NCI-H128 (cell line): ENCODE measurements around the gene LIPN.
"Not testable (repeated sequence)": the region's sequence is repeated elsewhere in the genome, so short reads cannot be mapped to it uniquely, and the experiment has no call there.

Experiments used
- DNase-seq: peaks from one replicate; lab custom pipeline; 2025; ENCODE audit not compliant: unreplicated experiment; lab: John Stamatoyannopoulos, UW

Gene LIPN

GRCh38 chr10:88759366-88760101 is at the start of gene LIPN:
Gene LIPN, plus strand, starts transcription at chr10:88760020. Its CDS starts 1,386 bp downstream, at chr10:88761406.
- DNase-seq = no peak

GRCh38 chr10:88715517-88715916 is 44.3 kb upstream of the LIPN start:
- no peak for DNase-seq

DNA sequence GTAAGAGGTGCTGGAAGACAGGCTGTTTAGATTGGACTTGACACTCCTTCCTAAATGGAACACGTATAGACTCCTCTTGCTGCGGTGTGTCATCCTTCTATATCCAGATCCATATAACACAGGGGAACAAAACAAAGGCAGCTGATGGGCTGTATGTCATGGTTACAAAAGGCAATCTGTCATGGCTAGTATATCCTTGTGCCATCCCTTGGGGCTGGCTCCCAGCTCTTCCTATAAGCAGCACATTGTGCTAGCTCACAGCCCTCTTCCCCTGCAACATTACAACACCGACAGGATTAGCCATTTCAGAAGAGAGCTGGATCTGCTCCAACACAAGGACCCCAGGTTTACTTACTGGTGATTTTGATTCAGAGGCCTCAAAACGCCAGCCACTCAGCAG is 38.4 kb upstream of the LIPN start:
- DNase-seq = no peak

GRCh38 chr10:88725798-88726197 is 34.0 kb upstream of the LIPN start:
- DNase-seq = no peak

DNA sequence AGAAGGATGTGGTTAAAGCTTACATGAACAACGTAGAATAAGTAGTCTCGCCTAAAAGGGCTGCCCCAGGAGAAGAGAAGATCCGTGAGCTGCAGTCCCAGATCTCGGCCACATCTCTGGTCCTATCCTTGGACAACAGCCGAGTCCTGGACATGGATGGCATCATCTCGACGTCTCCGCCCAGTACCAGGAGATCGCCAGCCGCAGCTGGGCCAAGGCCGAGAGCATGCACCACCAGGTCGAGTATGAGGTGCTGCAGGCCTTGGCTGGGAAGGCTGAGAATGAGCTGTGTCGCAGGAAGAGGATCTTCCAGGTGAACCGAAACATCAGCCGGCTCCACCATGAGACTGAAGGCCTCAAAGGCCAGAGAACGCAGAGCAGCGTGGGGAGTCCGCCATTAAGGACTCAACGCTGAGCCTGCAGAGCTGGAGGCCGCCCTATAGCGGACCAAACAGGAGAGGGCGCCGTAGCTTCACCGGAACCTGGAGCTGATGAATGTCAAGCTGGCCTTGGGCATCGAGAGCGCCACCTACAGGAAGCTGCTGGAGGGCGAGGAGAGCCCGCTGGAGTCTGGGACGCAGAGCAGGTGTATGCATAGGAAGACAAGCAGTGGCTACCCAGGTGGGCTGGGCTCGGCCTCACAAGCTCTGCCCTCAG is 31.6 kb upstream of the LIPN start:
- no peak for DNase-seq

GRCh38 chr10:88730864-88731263 is 29.0 kb upstream of the LIPN start:
- DNase-seq = no peak

DNA sequence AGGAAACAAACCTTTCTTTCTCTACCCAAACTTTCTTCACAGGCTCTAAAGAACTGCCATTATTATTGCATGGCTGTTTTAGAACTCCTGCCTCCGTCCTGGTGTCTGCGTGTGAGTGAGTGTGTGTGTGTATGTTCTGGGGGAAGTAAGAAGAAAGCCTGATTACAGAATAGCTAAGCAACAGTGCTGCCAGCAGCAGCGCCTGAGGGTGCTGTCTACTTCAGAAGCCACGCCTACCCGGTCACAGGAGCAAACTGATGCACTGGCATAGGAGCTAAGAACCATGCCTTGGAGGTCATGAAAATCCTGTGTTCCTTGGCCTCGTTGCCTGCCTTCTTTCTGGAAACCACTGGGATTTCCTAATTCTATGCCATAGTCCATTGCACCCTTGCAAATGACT is 28.5 kb upstream of the LIPN start:
- no peak for DNase-seq

DNA sequence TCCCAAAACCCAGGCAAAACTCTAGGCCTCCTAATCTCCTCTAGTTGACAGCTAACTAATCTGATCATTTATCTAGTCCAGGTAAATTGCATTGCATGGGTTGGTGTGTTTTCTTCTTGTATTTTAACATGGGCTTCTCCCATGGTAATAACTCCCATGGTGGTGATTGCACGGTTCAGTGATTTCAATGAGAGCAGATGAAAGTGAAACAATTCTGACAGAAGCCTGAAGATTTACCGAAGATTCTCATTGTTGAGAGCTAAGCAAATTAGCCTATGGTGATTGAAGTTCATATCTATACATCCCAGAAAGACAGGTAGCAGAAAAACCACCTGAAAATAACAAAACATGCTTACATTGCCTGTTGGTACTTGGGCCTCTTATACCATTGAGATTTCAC is 26.6 kb upstream of the LIPN start:
- no peak for DNase-seq

DNA sequence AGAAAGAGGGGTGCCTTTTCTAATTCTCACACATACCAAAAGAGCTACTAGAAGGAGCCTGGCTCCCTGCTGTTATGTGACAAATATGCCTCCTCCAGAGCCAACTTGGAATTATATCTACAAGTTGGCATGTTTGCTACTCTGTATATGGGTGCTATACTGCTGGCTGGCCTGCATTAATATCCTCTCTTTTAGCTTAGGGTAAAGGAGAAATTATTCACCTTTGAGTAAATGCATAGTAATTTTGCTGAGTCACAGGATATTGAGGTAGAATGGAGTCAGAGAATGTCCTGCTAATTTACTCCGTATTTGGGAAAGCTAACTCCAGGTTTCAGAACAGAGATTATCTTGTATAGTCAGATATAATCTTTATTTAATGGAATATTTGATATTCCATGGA is 24.2 kb upstream of the LIPN start:
- no peak for DNase-seq

DNA sequence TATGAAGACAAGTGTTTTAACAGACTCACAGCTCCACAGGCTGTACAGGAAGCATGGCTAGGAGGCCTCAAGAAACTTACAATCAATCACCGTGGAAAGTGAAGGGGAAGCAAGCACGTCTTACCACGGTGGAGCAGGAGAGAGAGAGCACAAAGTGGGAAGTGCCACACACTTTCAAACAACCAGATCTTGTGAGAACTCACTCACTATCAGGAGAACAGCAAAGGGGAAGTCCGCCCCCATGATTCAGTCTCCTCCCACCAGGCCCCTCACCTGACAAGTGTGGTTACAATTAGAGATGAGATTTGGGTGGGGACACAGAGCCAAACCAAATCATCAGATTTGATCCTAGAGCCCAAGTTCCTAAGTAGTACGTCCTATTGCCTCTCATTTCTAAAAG is 17.9 kb upstream of the LIPN start:
- not testable (repeated sequence) for DNase-seq

DNA sequence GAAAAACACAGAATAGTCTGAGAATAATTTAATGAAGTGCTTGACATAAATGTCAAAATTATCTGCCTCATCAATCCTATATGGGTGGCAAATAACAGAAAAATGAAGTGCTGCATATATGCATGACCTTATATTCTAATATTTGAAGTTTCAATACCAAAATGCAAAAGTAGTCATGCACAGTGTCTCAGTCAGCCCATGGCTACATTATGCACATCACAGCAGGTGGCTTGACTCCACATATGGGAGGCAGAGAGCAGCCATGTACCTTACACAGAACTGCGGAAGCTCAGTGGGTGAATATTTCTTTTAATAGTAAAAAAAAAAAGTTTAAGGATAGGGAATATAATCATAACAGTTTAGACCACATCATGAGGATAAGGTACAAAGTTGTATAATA is 17.4 kb upstream of the LIPN start:
- no peak for DNase-seq

GRCh38 chr10:88744002-88744401 is 15.8 kb upstream of the LIPN start:
- no peak for DNase-seq

GRCh38 chr10:88745633-88746032 is 14.2 kb upstream of the LIPN start:
- DNase-seq = no peak

GRCh38 chr10:88754287-88754686 is 5.5 kb upstream of the LIPN start:
- no peak for DNase-seq

GRCh38 chr10:88755753-88756152 is 4.1 kb upstream of the LIPN start:
- DNase-seq = no peak

DNA sequence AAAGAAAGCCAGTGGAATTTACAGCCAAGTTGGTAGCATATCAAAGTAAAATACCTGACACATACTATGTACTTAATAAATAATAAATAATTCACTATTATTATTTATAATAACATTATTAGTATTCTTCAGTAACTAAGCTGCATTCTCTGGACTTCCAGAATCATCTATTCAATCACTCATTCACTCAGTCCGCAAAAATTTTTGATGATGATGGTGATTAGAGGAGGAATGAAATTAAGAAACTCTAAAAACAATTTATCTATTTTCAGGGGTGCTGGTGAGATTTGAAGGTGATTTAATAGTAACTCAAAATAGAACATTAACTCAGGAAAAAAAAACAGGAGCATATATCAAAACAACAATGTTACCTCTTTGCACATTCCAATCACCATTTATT is 3.2 kb upstream of the LIPN start:
- DNase-seq = no peak

DNA sequence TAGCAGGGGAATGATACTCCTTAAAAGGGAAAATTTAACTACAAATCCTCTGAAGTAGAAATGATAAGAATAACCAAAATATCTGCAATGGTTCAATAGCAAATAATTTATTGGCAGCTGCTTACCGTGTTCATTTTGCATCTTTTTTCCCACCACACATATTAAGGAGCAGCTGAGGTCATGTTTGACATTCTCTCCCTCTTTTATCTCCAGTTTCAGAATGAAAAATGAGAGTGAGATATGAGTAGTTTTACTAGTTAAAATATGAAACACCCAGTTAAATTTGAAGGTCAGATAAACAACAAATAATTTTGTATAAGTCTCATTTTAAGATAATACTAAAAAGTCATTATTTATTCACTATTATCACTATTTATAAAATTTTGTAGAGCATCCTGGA is 3.1 kb downstream of the LIPN start:
- DNase-seq = no peak

- DNase-seq = no peak
Measured at GRCh38 chr10:88763441-88763840, 3.6 kb downstream of the LIPN start.

GRCh38 chr10:88764110-88764509 is 4.3 kb downstream of the LIPN start:
- DNase-seq = no peak

DNA sequence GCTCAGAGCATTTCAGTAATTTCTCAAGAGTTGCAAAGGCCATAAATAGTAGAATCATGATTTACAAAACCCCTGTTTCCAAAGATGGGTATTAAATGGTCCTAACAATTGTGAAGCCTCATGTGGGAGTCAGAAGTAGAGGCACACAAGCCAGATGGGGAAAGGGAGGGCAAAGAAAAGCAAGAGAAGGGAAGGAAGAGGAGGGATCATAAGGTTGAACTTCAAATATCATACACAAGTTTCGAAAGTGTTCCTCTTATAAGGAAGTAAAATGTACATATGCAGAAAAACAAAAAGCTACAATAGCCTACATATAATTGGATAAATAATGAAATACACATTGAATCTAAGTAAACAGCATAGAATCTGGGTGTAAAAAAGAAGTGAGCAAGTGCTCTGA is 6.0 kb downstream of the LIPN start:
- no peak for DNase-seq

- DNase-seq = no peak
Measured at GRCh38 chr10:88769384-88769783, 9.6 kb downstream of the LIPN start.

- DNase-seq = no peak
Measured at GRCh38 chr10:88781206-88781605, 21.4 kb downstream of the LIPN start.

- DNase-seq = no peak
Measured at GRCh38 chr10:88782222-88782621, 22.4 kb downstream of the LIPN start.
